Right atrium auricular region (tissue), 2 donors: ENCODE measurements around the gene BTBD19. TPM values are rescaled to one million over a fixed set of nuclear protein-coding genes. Genes with fewer than 3 reads are reported as not detected.
"Not testable (repeated sequence)": the region's sequence is repeated elsewhere in the genome, so short reads cannot be mapped to it uniquely, and the experiment has no call there.

Experiments used
- DNase-seq: peaks from one replicate; pipeline ENCODE4 v3.0.0-alpha.2; 2019; ENCODE audit warnings: low spot score
- H3K27ac ChIP-seq, 2 donors: fragments of 200-600 bp; sonication (generic); 1 replicate in 1 of 2; 2 replicates in 1 of 2; pipeline ENCODE4 v1.5.1; 2016 to 2019
- H3K27me3 ChIP-seq, 2 donors: fragments of 200-600 bp; sonication (generic); one replicate each; pipeline versions ENCODE4 v1.5.1 to v1.6.0; 2017 to 2019
- H3K36me3 ChIP-seq: fragments of 200-600 bp; sonication (generic); one replicate; pipeline ENCODE4 v1.5.1; 2016
- H3K4me1 ChIP-seq, 2 donors: fragments of 200-600 bp; sonication (generic); one replicate each; pipeline versions ENCODE4 v1.5.1 to v1.6.0; 2017 to 2019
- H3K4me3 ChIP-seq, 2 donors: fragments of 200-600 bp; sonication (generic); 1 replicate in 1 of 2; 2 replicates in 1 of 2; pipeline ENCODE4 v1.5.1; 2017 to 2019; ENCODE audit warnings: mild to moderate bottlenecking in 1 of 2, moderate library complexity in 1 of 2
- H3K9me3 ChIP-seq, 2 donors: fragments of 200-600 bp; sonication (generic); one replicate each; pipeline ENCODE4 v1.5.1; 2019
- CTCF ChIP-seq, 2 donors: fragments of 200-600 bp; sonication (generic); IDR thresholded peaks; one replicate each; pipeline ENCODE4 v1.5.1; 2019; ENCODE audit warnings: antibody characterized with exemption in 2 of 2
- total RNA-seq, 2 donors: library from RNA; depleted of rRNA; stranded (reverse); fragments of >200 nt; gene quantifications; one replicate each; pipeline ENCODE4 v1.1.0, GENCODE V29; 2016

BTBD19 gene
- total RNA-seq, 2 donors from 2014 or later: 1.8 to 5.6 TPM

GRCh38 chr1:44830900-44831304 is 22.6 kb downstream of the BTBD19 start:
- no peak for TF ChIP-seq CTCF (IDR thresholded peaks at IDR 0.05)
- Histone ChIP-seq H3K9me3 (no peaks in the 10 kb centered on the region), H3K4me1 (peaks cover 0 to 4% of the 10 kb centered on the region in 2 donors), H3K36me3 (no peaks in the 10 kb centered on the region), H3K4me3 (no peak overlapping the region), H3K27me3 (no peaks in the 10 kb centered on the region), H3K27ac (no peak overlapping the region)
- no peak for DNase-seq

- no peak overlapping the region for H3K27ac ChIP-seq
- H3K9me3 ChIP-seq: no peaks in the 10 kb centered on the region
- H3K4me3 ChIP-seq: no peak overlapping the region
- no peak for DNase-seq
- H3K27me3 ChIP-seq: no peaks in the 10 kb centered on the region
- H3K36me3 ChIP-seq: no peaks in the 10 kb centered on the region
- TF ChIP-seq CTCF (IDR thresholded peaks at IDR 0.05): no peak
- peaks cover 0 to 4% of the 10 kb centered on the region in 2 donors for H3K4me1 ChIP-seq
Observed at GRCh38 chr1:44831516-44831915, 23.2 kb downstream of the BTBD19 start.

- H3K4me3 ChIP-seq: no peak overlapping the region
- no peaks in the 10 kb centered on the region for H3K36me3 ChIP-seq
- TF ChIP-seq CTCF (IDR thresholded peaks at IDR 0.05): no peak
Observed at GRCh38 chr1:44832056-44832705, 23.9 kb downstream of the BTBD19 start.

GRCh38 chr1:44834328-44834727 is 26.0 kb downstream of the BTBD19 start:
- Histone ChIP-seq H3K4me3 (no peak overlapping the region), H3K4me1 (no peaks in the 10 kb centered on the region), H3K27me3 (no peaks in the 10 kb centered on the region), H3K36me3 (no peaks in the 10 kb centered on the region), H3K9me3 (no peaks in the 10 kb centered on the region), H3K27ac (no peak overlapping the region)
- TF ChIP-seq CTCF (IDR thresholded peaks at IDR 0.05): no peak
- DNase-seq: no peak

More at GRCh38 chr1:44832056-44832705, 23.9 kb downstream of the BTBD19 start:
- H3K9me3 ChIP-seq: no peaks in the 10 kb centered on the region
- no peak overlapping the region for H3K27ac ChIP-seq
- H3K4me1 ChIP-seq: no peaks in the 10 kb centered on the region
- DNase-seq: no peak
- no peaks in the 10 kb centered on the region for H3K27me3 ChIP-seq

- no peaks in the 10 kb centered on the region for H3K36me3 ChIP-seq
- no peaks in the 10 kb centered on the region for H3K4me1 ChIP-seq
- H3K9me3 ChIP-seq: no peaks in the 10 kb centered on the region
- H3K27ac ChIP-seq: no peak overlapping the region
- peak; percentile 76 to 88 for TF ChIP-seq CTCF (IDR thresholded peaks at IDR 0.05)
- peak overlapping the region in 1 of 2 donors; percentile 9 for H3K4me3 ChIP-seq
- DNase-seq: peak; percentile 87
- H3K27me3 ChIP-seq: no peaks in the 10 kb centered on the region
Observed at GRCh38 chr1:44835738-44836675, 27.7 kb downstream of the BTBD19 start.

GRCh38 chr1:44838294-44838693 is 30.0 kb downstream of the BTBD19 start:
- not testable (repeated sequence) for H3K27ac ChIP-seq, DNase-seq, H3K4me3 ChIP-seq, H3K36me3 ChIP-seq, H3K27me3 ChIP-seq, H3K9me3 ChIP-seq, H3K4me1 ChIP-seq
